NB4 (cell line): ENCODE data around the gene FAM193B.

Experiments used
- DNase-seq: peaks from one replicate; pipeline ENCODE4 v3.0.0; 2010; ENCODE audit warnings: low read depth
- H3K4me3 ChIP-seq: one replicate; pipeline ENCODE4 v1.5.1; 2011; ENCODE audit warnings: mild to moderate bottlenecking, low read depth, low read length, moderate library complexity
- MYC ChIP-seq: IDR thresholded peaks from 2 replicates; pipeline ENCODE4 v1.6.1; 2011; ENCODE audit warnings: low read depth, low read length
- POLR2A ChIP-seq: IDR thresholded peaks from 2 replicates; pipeline ENCODE4 v1.6.1; 2011; ENCODE audit warnings: mild to moderate bottlenecking; ENCODE audit not compliant: insufficient read length; ENCODE audit errors: extremely low read depth
- TF ChIP-seq, protein P1 (sequence below): IDR thresholded peaks from 2 replicates; pipeline ENCODE4 v1.6.1; 2011; ENCODE audit warnings: low read depth, low read length
- TF ChIP-seq, protein P2 (sequence below): IDR thresholded peaks from one replicate; pipeline ENCODE4 v1.5.1; 2012; ENCODE audit warnings: low read depth, low read length

Gene FAM193B

DNA sequence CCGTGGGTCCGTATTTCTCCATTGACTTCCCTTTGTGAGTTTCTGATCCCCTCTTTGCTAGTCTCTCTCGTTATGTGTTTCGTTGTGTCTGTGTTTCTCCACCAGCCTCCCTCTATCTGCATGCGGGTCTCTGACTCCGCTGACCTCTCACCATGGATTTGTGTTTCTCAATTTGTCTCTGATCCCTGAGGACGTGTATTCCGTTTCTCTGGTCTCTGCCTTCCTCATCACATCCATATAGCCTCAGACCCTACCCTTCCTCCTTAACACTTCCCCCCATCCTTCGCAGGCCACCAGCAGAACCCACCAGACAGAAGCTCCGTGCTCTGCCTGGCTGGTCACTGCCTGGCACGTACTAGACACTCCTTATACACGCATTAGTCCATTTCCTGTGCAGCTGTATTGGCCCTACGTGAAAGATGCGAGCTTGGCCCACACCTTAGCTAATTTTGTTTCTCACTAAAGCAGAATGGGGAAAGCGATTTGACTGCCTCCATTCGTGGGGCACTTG lies 46.2 kb upstream of the FAM193B start:
- no peak for DNase-seq
- TF ChIP-seq POLR2A (no peak), MYC (no peak)
- TF ChIP-seq, protein P1, sequence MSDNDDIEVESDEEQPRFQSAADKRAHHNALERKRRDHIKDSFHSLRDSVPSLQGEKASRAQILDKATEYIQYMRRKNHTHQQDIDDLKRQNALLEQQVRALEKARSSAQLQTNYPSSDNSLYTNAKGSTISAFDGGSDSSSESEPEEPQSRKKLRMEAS = no peak
- TF ChIP-seq, protein P2, sequence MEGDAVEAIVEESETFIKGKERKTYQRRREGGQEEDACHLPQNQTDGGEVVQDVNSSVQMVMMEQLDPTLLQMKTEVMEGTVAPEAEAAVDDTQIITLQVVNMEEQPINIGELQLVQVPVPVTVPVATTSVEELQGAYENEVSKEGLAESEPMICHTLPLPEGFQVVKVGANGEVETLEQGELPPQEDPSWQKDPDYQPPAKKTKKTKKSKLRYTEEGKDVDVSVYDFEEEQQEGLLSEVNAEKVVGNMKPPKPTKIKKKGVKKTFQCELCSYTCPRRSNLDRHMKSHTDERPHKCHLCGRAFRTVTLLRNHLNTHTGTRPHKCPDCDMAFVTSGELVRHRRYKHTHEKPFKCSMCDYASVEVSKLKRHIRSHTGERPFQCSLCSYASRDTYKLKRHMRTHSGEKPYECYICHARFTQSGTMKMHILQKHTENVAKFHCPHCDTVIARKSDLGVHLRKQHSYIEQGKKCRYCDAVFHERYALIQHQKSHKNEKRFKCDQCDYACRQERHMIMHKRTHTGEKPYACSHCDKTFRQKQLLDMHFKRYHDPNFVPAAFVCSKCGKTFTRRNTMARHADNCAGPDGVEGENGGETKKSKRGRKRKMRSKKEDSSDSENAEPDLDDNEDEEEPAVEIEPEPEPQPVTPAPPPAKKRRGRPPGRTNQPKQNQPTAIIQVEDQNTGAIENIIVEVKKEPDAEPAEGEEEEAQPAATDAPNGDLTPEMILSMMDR = no peak
- H3K4me3 ChIP-seq = peak overlapping the region; percentile 95

DNA sequence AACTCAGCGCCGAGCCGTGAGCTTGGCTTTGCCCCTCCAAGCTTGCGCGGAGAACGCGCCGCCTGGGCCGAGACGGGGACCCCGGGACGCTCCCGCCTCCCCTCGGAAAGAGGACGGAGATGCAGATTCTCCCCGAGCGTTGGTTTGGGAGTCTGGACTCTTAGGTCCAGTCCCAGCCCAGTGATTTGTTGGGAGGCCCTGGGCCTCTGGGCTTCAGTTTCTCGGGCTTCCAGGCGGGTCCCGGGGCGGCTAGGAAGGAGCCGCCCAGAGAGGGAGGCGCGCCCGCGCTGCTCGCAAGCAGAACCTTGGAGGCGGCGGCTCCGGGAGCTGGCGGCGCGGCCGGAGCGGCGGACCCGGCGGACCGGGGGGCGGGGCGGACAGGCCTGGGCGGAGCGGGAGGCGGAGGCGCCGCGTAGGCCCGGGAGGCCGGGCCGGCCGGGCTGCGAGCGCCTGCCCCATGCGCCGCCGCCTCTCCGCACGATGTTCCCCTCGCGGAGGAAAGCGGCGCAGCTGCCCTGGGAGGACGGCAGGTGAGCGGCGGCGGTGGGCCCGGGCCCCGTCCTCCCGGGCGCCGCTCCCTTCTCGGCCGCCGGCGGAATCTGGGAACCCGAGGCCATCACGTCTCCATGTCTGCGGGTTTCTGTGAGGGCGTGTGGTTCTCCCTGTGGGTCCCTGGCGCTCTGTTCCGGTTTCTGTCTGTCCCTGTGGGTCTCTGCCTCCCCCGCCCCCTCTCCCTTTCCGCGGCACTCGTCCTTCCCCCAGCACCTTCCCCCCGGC lies 45.6 kb upstream of the FAM193B start, which contains the start of gene B4GALT7:
B4GALT7 (plus strand) TSS at position 402 of the 777 bp plus-strand sequence; CDS start at position 481, 79 bp downstream.
- DNase-seq = peak; percentile 87
- peak within 1 kb of the TSS; percentile 95 for H3K4me3 ChIP-seq
- TF ChIP-seq, protein P2 = no peak
- peak; percentile 57; the same call in 1 of the 2 replicates for TF ChIP-seq MYC
- TF ChIP-seq, protein P1 = no peak
- peak; percentile 86 for TF ChIP-seq POLR2A

DNA sequence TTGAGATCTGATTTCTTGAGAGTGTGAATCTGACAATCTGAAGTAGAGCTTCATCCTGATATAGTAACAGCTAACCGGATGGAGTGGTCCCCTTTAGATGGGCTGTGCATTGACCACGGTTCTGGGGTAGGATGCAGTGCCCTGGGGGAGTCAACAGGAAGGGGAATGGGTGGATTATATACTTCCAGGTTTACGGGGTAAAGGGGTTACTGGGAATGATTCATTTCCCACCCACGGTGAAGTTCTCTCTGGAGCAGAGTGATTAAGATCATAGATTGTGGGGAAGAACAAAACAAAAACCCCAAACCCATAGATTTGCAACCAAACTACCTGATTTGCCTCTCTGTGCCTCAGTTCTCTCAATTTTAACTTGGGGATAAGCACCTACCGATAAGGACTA lies 44.1 kb upstream of the FAM193B start:
- TF ChIP-seq, protein P1 = no peak
- TF ChIP-seq MYC (no peak), POLR2A (no peak)
- TF ChIP-seq, protein P2 = no peak
- no peak overlapping the region for H3K4me3 ChIP-seq
- no peak for DNase-seq

DNA sequence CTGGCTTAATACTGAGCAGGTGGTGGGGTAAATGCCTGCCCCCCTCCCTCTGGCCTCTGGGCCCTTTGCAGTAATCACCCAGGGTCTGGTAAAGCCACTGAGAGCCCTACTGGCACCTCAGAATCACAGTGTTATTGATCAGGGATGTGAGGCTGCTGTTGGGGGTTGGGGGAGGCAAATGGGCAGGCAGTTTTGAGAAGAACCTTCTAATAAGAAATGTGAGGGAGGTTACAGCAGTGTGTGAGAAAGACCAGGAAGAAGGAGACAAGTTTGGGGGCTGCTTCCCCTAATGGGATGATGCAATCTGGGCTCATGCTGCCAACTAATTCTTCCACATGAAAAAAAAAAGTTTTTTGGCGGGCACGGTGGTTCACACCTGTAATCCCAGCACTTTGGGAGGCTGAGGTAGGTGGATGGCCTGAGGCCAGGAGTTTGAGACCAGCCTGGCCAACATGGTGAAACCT lies 42.4 kb upstream of the FAM193B start:
- DNase-seq = no peak
- H3K4me3 ChIP-seq = no peak overlapping the region
- TF ChIP-seq POLR2A = no peak

DNA sequence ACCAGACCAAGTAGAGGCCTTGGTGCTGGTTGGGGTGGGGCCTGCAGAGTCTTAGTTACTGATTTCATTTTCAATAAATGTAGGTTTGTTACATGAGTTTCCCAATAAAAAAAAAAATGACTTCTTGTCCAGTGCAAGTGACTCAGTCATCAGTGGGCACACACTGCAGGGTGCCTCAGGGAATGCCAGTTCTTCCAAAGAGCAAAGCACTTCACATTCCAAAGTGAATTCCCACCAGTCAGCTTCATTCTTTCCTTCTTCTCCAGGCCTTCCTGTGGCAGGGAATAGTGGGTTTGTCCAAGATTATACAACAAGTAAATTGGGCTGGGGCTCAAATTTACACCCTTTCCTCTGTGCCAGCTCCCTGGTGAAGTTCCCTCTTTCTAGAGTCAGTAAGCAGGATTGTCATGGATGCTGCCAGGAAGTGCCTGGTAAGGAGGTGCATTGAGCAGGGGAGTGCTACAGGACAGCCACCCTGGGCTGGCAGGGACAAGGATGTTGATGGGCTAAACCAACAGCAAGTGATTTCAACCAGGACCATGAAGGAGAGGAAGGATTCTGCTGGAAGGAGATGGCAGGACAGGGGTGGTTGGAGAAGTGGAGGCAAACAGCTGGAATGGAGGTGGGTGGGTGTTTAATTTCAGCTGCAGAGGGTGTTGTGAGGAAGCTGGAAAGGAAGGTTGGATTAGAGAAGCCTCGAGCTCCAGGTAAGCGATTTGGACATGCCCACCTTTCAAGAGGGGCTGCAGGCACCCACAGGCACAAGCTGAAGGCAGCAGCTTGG lies 41.8 kb upstream of the FAM193B start:
- TF ChIP-seq POLR2A (no peak), MYC (no peak)
- TF ChIP-seq, protein P1 = no peak
- TF ChIP-seq, protein P2 = no peak

More for the DNA sequence above, 41.8 kb upstream of the FAM193B start:
- no peak for DNase-seq
- no peak overlapping the region for H3K4me3 ChIP-seq
